NCI-H2107 (cell line): ENCODE results near the gene IL36RN.

Experiments
- DNase-seq: peaks from one replicate; lab custom pipeline; 2025; lab: John Stamatoyannopoulos, UW

Gene IL36RN

GRCh38 chr2:113050921-113051895, 7.8 kb upstream of the IL36RN start:
- no peak for DNase-seq

GRCh38 chr2:113052396-113052917, 6.5 kb upstream of the IL36RN start, which contains the start of gene IL36B:
IL36B (minus strand) TSS chr2:113052867.
- DNase-seq = no peak

GRCh38 chr2:113053666-113054065, 5.3 kb upstream of the IL36RN start:
- no peak for DNase-seq

DNA sequence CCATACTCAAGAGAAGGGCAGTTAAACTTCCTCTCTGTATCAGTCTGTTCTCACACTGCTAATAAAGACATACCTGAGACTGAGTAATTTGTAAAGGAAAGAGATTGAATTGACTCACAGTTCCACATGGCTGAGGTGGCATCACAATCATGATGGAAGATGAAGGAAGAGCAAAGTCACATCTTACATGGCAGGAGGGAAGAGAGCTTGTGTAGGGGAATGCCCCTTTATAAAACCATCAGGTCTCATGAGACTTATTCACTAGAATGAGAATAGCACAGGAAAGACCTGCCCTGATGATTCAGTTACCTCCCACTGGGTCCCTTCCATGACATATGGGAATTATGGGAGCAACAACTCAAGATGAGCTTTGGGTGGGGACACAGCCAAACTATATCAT, 4.9 kb upstream of the IL36RN start:
- no peak for DNase-seq

DNA sequence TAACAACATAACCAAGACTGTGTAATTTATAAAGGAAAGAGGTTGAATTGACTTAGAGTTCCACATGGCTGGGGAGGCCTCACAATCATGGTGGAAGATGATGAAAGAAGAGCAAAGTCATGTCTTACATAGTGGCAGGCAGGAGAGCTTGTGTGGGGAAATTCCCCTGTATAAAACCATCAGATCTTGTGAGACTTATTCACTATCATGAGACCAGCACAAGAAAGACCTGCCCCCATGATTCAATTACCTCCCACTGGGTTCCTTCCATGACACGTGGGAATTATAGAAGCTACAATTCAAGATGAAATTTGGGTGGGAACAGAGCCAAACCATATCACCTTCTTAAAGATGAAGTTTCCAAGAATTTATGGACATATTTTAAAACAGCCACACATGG, 2.5 kb upstream of the IL36RN start:
- DNase-seq = no peak

GRCh38 chr2:113057117-113057516, 1.9 kb upstream of the IL36RN start:
- no peak for DNase-seq

GRCh38 chr2:113058411-113058994, 495 bp upstream of the IL36RN start:
- no peak for DNase-seq

- no peak for DNase-seq
Observed at GRCh38 chr2:113060396-113060795, 1.4 kb downstream of the IL36RN start.

DNA sequence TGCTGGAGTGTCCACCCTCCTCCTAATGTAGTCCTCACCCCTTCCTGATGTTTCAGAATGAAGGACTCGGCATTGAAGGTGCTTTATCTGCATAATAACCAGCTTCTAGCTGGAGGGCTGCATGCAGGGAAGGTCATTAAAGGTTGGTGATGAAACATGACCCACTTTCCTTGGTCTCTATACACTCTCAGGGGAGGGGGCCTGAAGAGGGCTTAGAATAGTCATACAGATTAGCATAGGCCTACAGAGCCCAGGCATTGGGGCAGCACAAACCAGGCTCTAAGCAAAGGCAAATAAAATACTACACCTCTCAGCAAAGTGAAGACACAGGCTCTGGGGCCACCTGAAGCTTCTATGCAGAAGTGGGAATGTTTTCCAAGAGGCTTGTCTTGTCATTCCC, 1.8 kb downstream of the IL36RN start:
- no peak for DNase-seq

- DNase-seq = no peak
Observed at GRCh38 chr2:113061241-113061640, 2.2 kb downstream of the IL36RN start.

DNA sequence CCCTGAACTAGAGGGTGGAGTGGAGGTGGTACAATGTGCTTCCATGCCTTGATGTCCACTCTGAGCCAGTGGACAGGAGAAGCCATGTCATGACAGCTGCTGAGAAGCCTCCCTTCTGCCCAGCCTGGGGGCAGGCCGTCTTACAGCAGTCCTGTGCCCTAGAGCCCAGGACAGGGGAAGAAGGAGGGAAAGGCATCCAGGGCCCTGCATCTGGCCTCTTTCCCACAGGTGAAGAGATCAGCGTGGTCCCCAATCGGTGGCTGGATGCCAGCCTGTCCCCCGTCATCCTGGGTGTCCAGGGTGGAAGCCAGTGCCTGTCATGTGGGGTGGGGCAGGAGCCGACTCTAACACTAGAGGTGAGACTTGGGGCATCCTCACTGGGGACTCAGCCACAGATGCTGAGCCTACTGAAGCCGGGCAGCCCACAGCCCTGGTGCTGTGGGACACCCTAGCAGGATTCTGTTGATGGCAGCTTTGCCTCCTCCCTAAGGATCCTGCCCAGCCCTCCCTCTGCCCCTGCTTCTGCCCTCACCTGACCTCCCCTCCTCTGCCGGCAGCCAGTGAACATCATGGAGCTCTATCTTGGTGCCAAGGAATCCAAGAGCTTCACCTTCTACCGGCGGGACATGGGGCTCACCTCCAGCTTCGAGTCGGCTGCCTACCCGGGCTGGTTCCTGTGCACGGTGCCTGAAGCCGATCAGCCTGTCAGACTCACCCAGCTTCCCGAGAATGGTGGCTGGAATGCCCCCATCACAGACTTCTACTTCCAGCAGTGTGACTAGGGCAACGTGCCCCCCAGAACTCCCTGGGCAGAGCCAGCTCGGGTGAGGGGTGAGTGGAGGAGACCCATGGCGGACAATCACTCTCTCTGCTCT, 3.1 kb downstream of the IL36RN start:
- DNase-seq = no peak

DNA sequence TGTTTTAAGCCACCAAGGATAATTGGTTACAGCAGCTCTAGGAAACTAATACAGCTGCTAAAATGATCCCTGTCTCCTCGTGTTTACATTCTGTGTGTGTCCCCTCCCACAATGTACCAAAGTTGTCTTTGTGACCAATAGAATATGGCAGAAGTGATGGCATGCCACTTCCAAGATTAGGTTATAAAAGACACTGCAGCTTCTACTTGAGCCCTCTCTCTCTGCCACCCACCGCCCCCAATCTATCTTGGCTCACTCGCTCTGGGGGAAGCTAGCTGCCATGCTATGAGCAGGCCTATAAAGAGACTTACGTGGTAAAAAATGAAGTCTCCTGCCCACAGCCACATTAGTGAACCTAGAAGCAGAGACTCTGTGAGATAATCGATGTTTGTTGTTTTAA, 5.3 kb downstream of the IL36RN start:
- DNase-seq = no peak

DNA sequence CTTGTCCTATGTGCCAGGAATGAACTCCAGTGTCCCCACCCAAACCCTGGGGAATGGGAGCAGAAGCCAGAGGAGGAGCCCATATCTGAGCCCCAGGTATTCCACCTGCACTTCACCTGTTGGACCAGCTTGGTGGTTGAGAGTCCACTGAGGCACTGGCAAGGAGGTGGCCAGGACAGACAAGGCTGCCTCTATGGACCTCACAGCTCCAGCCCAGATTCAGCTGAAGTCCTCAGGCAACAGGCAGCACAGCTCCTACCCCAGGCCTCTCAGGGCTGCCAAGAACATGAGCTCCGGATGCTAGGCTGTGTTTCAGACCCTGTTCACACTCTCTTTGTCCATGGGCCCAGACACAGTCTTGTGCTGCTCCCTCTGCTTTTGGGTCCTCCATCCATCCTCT, 5.9 kb downstream of the IL36RN start:
- no peak for DNase-seq

DNA sequence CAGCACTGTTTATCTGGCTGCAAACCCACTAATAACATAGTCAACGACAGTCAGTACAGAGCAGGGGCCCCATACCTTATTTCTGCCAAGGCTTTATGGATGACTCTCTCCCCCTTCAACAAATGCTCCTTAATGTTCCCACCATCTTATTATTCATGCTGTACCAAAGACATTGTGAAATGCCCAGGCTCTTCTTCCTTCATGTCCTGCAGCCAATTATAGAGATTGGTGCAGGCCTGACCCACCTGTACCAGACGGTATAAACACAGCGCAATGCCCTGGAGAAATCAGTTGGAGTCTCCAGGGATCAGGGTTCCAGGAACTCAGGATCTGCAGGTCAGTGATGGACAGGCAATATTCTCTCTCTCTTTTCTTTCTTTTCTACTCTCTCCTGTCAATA, 8.7 kb downstream of the IL36RN start, which contains the start of gene IL1F10:
TSS of gene IL1F10 (plus strand) at position 290 of the 400 bp plus-strand sequence. CDS start 4,769 bp downstream, outside the sequence.
- DNase-seq = no peak

DNA sequence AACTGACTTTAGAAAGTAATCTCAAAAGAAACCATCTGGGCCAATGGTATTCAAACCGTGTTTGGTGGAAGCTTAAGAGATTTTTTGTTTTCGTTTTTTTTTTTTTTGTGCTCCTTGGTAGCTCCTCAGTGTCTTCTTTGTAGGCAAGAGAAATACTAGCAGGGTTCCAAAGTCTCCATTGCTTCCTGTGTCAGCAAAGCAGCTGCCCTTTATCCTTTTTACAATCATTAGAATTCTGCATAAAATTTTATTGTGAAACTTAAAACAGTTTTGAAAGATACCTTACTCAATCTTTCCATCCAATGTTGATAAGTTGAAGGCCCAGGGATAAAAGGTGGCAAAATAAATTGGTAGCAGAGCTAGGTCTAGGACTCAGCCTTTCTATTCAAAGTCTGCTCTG, 9.3 kb downstream of the IL36RN start:
- no peak for DNase-seq

DNA sequence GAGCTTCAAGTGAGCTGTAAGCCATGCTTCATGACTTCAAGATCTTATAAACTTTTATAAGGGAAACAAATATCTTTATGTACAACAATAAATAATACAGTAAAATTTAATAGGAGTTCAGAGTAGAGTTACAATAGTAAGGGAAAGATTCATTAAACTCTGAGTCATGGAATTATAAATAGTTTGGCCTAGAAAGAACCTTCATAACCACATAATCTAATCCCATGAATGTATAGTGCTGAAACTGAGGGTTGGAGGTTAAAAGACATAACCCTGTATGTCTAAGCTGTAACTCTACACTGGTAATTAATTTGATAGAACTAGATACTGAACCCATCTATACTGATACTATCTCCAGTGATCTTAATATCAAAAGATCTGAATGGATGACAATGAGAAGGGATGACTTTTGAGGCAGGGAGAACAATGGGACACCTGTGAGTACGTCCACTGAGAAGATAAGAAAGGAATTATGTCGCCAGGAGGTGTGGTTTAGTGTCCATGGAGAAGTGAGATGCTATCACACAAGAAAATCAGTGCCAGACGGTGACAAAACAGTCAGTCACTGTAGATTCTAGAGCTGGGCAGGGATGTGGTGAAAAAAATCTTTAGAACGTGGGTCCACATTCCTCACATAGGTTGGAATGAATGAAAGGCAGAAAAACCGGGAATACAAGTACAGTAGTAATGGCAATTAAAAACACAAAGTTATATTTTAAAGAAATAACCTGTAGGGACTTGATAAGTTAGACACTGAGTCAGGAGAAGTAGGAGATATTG, 9.9 kb downstream of the IL36RN start:
- no peak for DNase-seq

GRCh38 chr2:113069676-113070605, 10.9 kb downstream of the IL36RN start:
- no peak for DNase-seq

DNA sequence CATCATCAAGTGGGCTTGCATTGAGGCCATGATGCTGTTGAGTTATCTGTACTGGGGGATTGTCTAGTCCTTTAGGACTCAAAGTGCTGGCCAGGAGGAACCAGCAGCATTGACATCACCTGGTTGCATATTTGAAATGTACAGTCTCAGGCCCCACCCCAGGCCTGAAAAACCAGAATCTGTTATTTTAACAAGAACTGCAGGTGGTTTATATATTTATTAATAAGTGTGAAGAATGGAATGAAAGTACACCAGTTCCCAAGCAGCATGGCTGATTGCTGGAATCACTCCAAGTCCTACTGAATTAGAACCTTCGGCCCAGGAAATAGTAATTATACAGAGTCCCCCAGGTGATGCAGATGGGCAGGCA, 11.6 kb downstream of the IL36RN start:
- no peak for DNase-seq

DNA sequence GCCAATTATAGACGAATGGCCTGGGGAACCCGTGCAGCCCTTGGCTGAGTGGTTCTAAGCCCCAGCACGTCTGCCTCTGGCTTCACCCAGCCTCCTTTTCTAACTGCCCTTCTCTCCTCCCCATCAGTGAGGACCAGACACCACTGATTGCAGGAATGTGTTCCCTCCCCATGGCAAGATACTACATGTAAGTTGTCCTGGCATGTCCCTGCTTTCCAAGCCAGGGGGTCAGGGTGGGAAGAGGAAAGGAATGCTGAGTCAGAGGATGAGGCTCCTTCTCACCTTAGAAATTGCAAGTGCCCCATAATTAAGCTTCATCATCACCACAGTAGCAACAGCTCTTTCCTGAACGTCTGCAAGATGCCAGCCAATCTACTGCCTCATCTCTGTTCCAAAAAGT, 13.6 kb downstream of the IL36RN start:
- no peak for DNase-seq

GRCh38 chr2:113073325-113073834, 14.4 kb downstream of the IL36RN start:
- no peak for DNase-seq
